GM11168 (cell line): ENCODE measurements around the gene LRRFIP1.

Experiments used
- in situ Hi-C: fragments of 300-500 bp; cut with MboI; formaldehyde crosslinking; loops from one replicate; pipeline ENCODE4 v1.12.0; 2022; ENCODE audit warnings: low sequenced_read_pairs; ENCODE audit not compliant: unreplicated experiment

Gene LRRFIP1

GRCh38 chr2:237715459-237715947, 88.1 kb downstream of the LRRFIP1 start:
- in situ Hi-C loops: no loop called here

- in situ Hi-C loops: no loop called here
Observed at GRCh38 chr2:237716011-237716410, 88.6 kb downstream of the LRRFIP1 start.

- in situ Hi-C loops: no loop called here
Observed at GRCh38 chr2:237717366-237718276, 90.2 kb downstream of the LRRFIP1 start.

- in situ Hi-C loops: no loop called here
Observed at GRCh38 chr2:237718277-237718634, 90.9 kb downstream of the LRRFIP1 start.

- in situ Hi-C loops: no loop called here
Observed at GRCh38 chr2:237720444-237720843, 93.1 kb downstream of the LRRFIP1 start.

DNA sequence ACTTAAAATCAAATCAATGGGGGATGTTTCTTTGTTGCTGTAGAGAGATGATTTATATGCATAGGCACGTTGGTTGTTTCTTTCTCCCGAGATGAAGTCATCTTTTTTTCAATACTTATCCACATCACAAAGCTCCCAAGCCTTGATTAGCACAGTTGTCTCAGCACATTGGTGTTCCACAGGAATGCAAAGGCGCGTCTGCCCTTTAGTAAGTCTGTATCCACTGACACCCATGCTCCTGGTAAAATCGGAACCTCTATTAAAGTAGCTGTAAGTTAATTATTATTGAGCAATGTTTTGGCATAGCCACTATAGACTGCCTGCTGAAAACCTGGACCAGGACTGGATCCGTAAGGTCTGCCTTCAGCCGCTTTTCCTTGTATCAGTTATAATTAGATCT, 93.6 kb downstream of the LRRFIP1 start:
- in situ Hi-C loops: no loop called here

DNA sequence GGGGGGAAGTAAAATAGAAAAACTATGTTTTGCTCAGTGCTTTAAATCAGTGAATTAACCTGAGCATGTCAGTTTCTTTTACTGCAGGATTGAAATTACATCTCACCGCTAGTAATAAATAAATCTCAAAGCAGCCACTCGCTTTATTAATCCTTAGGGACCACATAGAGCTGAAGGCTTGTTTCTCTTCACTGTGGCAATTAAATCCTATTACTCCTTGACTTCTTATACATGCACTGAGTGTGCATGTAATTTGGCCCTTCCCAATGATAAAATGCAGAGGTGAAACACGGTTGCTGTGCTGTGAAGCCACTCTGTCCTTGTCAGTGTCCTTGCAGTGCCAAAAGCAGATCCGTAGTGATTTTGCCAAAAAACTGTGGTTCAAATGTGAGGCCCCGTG, 94.1 kb downstream of the LRRFIP1 start:
- in situ Hi-C loops: no loop called here

DNA sequence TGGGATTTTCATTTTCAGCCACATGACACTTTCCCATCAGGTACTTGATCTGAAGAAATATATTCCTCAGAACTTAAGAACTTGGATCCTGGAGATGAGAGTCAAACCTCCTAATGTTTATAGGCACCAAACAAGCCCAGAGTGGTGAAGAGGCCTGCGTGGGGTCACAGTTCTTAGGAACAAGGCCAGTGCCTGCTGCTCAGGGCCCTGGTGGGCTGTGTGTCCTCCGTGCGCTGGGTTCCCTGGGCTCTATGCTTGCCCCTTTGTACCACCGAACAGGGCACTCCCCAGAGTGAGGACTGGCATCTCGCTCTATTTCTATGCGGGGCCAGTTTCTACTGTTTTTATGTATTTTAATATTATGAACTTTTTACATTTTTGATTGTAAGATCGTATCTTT, 95.2 kb downstream of the LRRFIP1 start:
- in situ Hi-C loops: no loop called here

DNA sequence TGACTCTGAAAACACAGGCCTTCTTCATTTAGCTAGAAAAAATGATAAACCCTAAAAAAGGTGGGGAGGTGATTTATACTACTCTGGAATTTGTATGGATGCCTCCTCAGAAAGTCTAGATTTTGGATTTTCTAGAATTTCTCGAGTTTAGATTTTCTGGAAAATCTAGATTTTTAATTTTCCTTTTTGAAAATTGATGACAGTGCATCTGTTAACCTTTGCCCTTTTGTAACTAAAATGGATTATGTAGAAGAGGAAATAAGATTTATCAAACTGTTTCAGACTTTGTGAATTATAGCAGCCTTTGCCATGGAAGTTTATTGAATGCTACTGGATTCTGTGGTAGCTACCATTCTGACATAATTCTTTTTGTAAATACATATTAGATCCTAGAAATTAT, 95.6 kb downstream of the LRRFIP1 start:
- in situ Hi-C loops: no loop called here

GRCh38 chr2:237723602-237724001, 96.2 kb downstream of the LRRFIP1 start:
- in situ Hi-C loops: no loop called here

DNA sequence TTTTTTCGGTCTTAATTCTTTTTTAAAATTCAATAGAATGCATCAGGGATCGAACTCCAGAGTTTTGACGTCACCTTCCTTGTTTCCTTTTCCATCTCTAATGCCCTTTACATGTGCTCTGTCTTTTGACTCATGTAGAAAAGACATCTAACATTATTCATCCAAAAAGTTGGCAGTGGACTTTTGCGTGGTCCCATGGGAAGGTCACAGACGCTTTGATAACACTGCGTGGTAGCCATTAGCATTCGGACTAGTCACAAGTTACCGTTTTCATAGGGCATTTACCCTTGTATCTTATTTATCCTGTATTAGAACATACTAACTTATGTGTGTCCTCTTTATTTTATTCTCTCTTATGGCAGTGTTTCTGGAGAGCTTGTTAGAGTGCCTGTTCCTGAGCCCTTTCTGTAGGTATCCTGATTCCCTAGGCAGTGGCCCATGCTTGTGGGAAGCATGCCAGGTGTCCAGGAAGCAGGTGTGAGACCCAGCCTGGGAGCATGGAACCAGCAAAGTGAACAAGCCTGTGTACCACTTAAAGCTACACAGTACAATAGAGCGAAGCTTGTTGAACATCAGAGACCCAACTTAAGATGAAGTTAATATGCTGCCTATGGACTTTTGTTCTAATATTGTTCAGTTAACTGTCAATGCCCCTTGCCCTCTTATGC, 97.6 kb downstream of the LRRFIP1 start:
- in situ Hi-C loops: no loop called here

GRCh38 chr2:237725661-237726060, 98.3 kb downstream of the LRRFIP1 start:
- in situ Hi-C loops: no loop called here

DNA sequence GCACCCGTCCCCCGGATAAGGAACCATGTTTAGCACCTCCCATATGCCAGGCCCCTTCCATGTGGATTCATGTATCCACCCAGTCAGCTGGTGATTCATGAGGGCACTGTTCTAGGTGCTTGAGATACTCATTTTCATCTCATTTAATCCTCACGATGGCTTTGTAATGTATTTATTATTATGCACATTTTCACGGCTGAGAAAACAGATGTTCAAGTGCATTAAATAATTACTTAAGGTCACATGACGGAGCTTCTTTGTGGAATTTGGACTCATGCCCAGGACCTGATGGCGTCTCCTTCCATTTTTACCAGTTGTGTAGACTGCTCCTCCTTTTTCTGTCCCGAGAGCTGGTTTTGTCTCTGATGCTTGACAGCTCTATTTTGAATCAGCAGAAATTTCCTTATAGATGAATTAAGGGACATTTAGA, 99.0 kb downstream of the LRRFIP1 start:
- in situ Hi-C loops: no loop called here

GRCh38 chr2:237727363-237727762, 100.0 kb downstream of the LRRFIP1 start:
- in situ Hi-C loops: no loop called here

- in situ Hi-C loops: no loop called here
Observed at GRCh38 chr2:237729681-237730475, 102.5 kb downstream of the LRRFIP1 start.

DNA sequence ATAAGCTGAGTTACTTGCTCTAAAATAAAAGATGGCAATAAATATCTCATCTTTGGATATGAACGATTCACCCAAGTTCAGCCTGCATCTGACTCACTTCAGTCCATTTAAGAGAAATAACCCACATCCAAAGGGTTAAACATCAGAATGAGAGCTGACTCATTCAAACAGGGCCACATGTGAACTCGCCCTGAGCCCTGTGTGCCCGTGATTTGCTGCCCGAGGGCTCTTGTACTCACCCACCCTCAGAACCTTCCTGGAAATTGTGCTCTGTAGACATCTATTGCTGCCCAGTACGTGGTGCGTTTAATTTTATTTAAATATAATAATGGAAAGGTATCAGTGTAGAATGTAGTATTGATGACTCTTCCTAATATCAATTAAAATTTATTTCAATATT, 104.3 kb downstream of the LRRFIP1 start:
- in situ Hi-C loops: no loop called here

- in situ Hi-C loops: no loop called here
Observed at GRCh38 chr2:237732070-237732469, 104.7 kb downstream of the LRRFIP1 start.

GRCh38 chr2:237732790-237733381, 105.5 kb downstream of the LRRFIP1 start:
- in situ Hi-C loops: no loop called here

DNA sequence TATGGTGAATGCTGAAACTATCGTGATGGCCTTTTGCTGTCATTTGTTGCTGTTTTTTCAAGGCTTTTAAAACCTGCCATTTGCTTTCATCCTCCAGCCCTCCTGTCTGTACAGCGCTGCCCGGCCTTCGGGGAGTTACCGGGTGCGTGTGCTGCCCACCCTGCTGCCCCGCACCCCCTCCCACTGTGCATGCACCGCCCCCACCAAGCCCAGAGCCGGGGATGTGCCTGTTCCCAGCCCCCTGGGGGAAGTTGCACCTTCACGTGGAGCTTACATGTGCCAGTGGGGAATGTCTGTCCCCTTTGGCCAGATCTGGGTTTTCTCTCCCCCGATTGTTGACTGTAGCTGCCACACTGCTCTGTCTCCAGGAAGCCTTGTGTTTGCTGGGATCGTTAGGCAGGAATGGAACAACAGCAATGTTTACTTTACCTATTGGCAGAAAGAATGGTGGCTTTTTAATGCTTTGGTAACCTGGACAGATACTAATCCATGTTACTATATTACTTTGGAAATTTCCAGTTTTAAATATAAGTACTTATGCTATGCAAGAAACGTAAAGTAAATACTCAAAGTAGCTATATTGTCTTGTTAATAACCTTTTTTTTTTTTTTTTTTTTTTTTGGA, 106.4 kb downstream of the LRRFIP1 start:
- in situ Hi-C loops: no loop called here
